HL-60/S4 (cell line): ENCODE data around the gene TRMT10B.
"Not testable (repeated sequence)": the region's sequence is repeated elsewhere in the genome, so short reads cannot be mapped to it uniquely, and the experiment has no call there.

Source experiments
- in situ Hi-C: fragments of 300-500 bp; cut with MboI; formaldehyde crosslinking; loops from 2 replicates; pipeline ENCODE4 v1.14.3; 2022; ENCODE audit warnings: low sequenced_read_pairs

The TRMT10B gene

DNA sequence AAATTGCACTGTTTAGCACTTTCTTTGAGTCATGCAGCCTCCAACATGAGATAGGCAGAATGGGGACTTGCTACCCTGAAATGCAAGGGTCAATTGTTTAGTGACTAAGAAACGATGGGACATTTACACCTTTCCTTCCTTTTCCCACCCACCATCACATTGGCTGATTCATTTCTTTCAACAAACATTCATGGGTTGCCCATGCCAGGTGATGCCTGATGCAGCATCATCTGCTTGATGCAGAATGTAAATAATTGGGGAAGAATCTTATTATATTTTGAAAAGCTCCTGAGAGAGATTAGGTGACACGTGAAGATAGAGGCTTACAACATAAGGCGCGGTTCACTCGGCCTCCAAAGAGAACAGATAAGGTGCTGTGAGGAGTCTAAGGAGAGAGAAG is 4.5 kb upstream of the TRMT10B start:
- in situ Hi-C loops = loop anchor here (25.0 kb wide), 1 partner anchor 613 kb away; no protein-coding TSS in a partner anchor

DNA sequence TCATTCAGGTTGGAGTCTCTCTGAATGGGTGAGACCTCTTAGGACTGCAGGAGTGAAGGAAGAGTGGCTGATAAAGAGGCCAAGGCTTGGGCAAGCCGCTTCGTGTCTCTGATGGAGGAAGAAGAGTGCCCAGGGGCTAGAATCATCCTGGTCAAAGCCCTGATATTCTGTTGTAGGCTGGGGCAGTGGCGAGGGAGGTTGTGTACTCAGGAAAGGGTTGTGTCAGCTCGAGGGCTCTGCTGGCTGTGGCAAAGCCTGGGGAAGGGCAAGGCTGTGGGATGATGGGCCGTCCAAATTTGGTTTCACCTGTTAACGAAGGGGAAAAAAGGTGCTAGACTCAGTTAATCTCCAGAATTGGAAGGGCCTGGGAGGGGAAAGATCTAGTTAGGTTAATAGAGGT is 2.4 kb upstream of the TRMT10B start:
- in situ Hi-C loops = loop anchor here (10.0 kb wide), 1 partner anchor 64 kb away; no protein-coding TSS in a partner anchor

DNA sequence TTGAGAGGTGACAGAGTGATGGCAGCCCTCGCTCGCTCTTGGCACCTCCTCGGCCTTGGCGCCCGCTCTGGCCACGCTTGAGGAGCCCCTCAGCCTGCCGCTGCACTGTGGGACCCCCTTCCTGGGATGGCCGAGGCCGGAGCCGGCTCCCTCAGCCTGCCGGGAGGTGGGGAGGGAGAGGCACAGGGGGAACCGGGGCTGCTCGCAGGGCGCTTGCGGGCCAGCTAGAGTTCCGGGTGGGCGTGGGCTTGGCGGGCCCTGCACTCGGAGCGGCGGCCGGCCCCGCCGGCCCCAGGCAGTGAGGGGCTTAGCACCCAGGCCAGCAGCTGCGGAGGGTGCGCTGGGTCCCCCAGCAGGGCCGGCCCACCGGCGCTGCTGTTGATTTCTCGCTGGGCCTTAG is 1.9 kb upstream of the TRMT10B start:
- in situ Hi-C loops = loop anchor here (10.0 kb wide), 1 partner anchor 63 kb away; no protein-coding TSS in a partner anchor

DNA sequence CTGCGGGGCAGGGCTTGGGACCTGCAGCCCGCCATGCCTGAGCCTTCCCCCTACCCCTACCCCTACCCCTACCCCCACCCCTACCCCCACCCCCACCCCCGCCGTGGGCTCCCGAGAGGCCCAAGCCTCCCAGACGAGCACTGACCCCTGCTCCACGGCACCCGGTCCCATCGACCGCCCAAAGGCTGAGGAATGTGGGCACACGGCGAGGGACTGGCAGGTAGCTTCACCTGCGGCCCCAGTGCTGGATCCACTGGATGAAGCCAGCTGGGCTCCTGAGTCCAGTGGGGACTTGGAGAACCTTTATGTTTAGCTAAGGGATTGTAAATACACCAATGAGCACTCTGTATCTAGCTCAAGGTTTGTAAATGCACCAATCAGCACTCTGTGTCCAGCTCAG is 1.5 kb upstream of the TRMT10B start:
- in situ Hi-C loops = loop anchor here (10.0 kb wide), 1 partner anchor 63 kb away; no protein-coding TSS in a partner anchor

DNA sequence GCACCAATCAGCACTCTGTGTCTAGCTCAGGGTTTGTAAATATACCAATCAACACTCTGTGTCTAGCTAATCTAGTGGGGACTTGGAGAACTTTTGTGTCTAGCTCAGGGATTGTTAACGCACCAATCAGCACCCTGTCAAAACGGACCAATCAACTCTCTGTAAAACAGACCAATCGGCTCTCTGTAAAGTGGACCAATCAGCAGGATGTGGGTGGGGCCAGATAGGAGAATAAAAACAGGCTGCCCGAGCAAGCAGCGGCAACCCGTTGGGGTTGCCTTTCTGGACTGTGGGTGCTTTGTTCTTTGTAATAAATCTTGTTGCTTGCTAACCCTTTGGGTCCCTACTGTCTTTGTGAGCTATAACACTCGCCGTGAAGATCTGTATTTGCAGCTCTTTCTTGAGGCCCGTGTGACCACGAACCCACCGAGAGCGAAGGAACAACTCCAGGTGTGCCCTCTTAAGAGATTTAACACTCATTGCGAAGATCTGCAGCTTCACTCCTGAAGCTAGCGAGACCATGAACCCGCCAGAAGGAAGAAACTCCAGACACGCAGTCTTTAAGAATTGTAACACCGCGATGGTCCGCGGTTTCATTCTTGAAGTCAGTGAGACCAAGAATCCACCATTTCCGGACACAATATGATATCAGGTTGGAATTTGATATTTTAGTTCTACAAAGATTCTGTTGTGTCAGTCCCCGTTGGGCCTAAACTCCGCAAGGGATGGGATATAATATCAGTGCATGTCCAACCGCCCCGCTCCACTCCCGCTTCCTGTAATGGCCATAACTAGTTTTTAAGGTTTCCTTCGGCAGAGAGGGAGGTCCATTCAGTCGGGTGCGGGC is 740 bp upstream of the TRMT10B start:
- in situ Hi-C loops = loop anchor here (10.0 kb wide), 1 partner anchor 62 kb away; no protein-coding TSS in a partner anchor

DNA sequence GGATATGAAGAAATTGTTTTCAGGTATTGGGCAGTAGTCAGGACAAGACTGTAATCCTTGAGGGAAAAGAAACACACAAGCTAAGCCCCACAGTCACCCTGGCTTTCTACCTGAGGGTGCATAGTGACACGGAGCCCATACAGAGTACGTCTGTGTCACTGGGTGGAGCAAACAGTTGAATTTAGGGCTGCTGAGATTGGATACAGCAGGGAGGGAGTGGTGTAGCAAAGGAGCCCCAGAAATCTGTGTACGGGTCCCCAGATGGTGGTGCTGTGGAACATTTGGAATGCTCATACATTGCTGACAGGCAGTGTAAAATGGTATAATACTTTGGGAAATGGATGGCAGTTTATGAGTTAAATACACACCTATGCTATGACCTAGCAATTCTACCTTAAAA is 5.1 kb downstream of the TRMT10B start:
- in situ Hi-C loops = loop anchor here (10.0 kb wide), 1 partner anchor 56 kb away; no protein-coding TSS in a partner anchor

DNA sequence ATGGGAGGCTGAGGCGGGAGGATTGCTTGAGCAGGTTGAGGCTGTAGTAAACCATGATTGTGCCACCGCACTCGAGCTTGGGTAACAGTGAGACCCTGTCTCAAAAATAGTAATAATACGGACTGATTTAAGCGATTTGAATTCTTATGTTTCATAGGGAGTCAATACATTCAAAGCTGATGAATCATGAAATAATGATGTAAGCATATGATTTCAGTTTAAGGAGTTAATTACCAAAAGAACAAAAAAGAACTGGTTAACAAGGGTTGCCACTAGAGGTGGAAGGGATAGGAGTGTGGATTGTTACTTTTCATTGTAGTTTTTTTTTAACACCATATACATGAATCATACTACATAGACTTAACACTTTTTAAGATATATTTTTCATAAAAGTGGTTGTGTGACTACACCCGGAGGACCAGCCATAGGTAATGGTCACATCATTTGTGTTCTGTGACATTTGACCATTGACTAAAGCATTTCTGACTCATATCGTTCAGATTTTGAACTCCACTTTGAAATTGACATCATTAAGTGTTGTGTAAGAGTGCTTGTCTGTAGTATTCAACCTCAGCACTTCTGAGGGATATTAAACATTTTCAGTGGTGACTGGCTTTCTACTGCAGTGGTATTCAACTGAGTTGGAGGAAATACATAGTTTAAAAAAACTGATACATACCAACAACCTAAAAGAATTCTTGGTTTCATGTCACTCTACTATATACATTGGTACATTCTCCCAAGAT is 7.0 kb downstream of the TRMT10B start:
- in situ Hi-C loops = no loop called here

DNA sequence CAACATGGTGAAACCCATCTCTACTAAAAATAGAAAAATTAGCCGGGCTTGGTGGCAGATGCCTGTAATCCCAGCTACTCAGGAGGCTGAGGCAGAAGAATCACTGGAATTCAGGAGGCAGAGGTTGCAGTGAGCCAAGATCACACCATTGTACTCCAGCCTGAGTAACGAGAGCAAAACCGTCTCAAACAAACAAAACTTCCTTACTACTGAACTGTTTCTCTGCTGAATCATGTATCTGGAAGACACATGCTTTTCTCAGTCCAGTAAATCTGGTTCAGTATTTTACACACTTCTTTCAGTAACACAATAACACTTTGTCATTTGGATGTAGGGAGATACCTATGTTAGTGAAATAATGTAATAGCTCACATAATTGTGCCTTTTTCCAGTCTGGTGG is 7.9 kb downstream of the TRMT10B start:
- in situ Hi-C loops = no loop called here

DNA sequence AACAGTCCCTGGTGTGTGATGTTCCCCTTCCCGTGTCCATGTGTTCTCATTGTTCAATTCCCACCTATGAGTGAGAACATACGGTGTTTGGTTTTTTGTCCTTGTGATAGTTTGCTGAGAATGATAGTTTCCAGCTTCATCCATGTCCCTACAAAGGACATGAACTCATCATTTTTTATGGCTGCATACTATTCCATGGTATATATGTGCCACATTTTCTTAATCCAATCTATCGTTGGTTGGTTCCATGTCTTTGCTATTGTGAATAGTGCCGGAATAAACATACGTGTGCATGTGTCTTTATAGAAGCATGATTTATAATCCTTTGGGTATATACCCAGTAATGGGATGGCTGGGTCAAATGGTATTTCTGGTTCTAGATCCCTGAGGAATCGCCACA is 11.7 kb downstream of the TRMT10B start:
- in situ Hi-C loops = not testable (repeated sequence)

DNA sequence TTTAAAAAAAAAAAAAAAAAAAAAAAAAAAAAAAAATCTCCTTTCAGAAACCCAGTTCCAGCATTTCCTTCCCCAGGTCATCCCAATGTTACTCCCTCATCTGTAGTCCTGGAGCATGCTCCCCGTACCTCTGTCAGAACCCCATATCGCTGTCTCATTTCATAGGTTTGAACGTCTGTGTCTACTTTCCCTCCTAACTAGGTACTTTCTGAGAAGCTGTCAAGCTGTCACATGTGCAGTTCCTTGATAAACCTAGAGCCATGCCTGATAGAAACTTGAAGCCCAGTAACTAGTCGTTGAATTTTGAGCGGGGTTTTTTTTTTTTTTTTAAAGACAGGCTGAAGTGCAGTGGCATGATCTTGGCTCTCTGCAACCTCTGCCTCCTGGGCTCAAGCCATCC is 15.7 kb downstream of the TRMT10B start:
- in situ Hi-C loops = no loop called here

DNA sequence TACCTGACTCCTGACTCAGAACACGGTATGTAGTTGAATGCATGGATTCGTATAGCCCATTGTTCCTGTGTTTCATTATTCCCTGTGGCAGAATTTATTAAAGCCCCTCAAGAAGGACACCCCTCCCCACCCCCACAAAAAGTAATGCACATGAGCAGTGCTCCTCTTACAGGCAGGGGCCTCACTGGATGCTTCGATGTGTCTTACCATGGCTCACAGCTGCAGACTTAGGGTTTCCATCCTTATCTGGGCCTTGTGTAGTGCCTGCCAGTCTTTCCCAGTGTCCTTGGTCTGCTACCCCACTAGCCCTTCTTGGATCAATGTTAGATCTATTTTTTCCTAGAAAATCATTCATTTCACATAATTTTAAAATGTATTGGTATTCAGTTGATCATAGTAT is 16.4 kb downstream of the TRMT10B start:
- in situ Hi-C loops = no loop called here

DNA sequence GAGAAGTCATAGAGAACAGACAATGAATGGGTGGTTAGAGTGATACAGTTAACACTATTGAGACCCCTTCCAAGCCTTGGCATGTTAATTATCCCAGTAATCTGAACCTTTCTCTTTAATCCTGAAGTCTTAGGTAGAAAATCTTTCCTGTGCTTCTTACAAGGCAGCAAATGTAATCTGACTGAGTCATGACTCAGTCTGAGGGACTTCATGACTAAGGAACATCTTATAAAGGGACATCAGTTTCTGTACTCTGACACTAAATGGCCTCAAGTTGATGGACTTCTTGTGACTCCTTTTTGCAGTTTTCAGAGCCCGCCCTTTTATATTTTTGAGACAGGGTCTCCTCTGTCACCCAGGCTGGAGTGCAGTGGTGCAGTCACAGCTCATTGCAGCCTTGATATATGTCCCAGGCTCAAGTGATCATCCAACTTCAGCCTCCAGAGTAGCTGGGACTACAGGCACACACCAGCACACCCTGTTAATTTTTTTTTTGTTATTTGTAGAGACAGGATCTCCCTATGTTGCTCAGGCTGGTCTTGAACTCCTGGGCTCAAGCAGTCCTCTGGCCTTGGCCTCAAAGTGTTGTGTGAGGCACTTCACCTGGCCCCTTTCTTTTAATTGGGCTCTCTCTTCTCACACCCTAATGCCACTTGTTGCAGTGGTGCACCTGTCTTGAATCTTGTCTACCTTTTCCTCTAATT is 21.8 kb downstream of the TRMT10B start:
- in situ Hi-C loops = no loop called here

DNA sequence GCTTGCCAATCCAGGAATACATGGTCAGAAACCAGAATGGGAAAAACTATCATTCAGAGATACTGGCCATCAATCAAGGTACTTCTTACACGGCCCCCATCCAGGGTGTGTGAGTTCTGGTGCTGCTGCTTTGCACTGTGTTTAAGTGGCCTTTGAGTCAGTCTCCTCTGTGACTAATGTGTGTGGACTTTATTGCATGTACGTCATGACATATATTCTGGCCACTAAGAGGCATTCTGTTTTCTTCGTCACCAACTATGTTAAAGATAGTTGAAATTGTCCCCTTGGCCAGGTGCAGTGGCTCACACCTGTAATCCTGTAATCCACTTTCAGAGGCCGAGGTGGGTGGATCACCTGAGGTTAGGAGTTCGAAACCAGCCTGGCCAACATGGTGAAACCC is 22.7 kb downstream of the TRMT10B start:
- in situ Hi-C loops = no loop called here

DNA sequence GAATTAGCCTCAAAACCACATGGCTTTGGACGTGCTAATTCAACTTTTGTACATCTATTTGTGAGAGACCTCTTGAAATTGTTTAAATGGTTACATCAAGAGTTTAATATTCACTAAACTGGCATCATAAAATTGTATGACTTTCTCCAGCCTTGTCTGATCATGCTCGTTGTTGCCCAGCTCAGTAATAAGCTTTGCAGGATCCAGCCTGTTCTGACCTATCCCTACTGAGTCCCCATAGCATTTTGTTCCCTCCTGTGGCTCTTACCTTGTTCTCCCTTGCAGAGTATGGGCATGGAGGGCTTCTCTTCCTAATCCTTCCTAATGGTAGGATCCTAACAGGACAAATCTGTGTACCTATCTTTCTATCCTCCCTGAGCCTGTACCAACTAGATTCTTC is 24.9 kb downstream of the TRMT10B start:
- in situ Hi-C loops = no loop called here

DNA sequence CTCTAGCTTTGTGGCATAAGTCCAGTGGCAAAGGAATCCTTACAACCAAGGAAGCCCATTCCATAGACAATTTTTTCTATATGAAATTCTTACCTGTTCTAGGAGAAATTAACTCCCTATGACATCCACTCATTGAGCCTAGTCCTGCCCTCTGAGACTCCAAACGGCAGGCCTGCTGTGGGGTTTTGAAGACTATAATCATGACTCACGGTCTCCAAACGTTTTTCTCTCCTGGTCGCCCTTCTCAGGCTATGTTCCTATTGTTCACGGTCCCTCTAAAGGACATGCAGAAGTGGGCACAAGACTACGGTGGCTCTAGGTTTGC is 30.6 kb downstream of the TRMT10B start:
- in situ Hi-C loops = no loop called here

DNA sequence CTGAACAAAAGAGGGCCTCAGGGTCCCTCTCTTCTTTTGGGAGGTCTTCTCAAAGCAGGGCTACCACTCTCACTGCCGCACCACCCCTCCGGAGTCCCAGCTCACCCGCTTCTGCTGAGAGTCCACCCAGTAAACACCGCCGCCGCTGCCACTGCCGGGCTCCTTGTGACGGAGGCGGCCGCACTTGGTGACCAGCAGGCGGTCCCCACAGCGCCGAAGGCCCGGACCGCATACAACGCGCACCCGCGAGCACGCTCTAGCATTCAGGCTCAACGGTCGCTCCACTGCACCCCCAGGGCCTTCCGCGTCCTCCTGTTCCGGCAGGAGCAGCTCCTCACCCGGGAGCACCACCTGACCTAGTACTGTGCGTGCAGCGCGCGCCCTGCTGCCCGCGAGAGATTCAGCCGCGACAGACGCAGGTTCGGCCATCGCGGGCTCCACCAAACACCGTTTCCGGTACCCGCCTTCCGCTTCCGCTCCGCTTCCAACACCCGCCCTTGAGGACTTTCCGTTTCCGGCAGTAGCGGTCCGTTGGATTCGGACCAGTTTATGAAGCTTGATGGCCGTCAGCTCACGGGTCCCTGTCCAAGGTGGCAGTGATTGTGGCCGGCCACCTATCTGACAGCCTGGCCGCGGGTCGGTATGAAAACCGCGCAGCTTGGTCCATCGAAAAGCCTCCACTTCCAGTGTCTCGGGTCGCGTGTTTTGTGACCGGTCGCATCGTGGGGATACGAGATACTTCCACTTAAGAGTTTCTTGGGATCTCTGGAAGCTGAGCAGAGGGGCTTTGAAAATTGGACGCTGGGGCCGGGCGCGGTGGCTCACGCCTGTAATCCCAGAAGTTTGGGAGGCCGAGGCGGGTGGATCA is 31.2 kb downstream of the TRMT10B start, which contains the start of gene EXOSC3:
Gene EXOSC3, minus strand, starts transcription at position 449 of the 868 bp plus-strand sequence. Its CDS starts 20 bp downstream, at position 429.
- in situ Hi-C loops = no loop called here

DNA sequence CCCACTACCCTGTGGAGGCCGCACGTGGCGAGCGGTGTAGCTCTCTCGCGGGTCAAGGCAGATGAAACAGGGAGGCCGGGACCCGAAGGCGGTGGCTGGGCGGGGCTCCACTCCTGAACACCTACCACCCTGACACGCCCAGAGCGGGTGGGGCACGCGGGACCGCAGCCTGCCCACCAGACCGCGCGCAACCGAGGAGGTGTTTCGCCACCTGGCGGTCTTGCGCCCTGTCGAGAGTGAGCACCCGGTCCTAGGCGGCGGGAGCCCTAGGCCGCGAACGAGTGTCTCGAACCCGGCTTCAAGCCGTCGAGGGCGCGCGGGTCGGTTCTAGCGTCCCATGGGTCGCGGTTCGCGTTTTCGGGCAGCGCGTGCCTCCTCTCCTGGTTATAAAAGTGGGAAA is 33.5 kb downstream of the TRMT10B start:
- in situ Hi-C loops = no loop called here

DNA sequence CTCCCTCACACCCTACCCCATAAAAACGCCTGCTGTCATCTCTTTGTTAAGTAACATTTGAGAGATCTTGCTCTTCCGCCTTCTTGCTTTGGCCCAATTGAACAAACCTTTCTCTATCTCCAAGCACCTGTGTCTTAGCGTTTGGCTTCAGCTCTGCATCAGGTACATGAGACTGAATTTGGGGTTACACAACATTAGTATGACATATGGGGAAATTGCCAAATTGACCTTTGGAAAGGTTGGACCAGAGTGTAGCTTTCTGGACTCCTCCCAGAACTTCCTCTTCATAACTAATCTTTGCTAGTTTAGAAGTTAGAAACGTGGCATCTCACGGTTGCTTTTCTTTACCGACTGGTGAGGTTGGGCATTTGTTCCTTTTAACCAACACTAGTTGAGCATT is 34.7 kb downstream of the TRMT10B start:
- in situ Hi-C loops = no loop called here

DNA sequence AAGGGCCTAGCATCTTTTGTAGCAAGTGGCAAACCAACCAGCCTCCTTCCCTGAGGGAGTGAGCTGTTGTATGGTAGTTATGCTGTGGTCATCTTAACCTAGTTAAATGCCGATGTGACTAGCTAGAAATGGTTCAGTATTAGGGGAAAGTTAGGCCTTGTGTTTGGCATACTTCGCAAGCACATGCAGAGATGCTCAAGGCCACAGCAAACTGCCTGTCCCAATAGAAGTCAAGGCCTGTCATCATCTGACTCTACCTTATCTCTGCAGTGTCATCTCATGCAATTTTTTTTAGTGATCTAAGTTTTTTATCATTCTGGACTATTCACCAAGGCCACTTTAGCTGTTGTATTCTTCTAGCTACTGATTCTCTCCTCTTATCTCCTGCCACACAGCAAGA is 36.5 kb downstream of the TRMT10B start:
- in situ Hi-C loops = no loop called here

DNA sequence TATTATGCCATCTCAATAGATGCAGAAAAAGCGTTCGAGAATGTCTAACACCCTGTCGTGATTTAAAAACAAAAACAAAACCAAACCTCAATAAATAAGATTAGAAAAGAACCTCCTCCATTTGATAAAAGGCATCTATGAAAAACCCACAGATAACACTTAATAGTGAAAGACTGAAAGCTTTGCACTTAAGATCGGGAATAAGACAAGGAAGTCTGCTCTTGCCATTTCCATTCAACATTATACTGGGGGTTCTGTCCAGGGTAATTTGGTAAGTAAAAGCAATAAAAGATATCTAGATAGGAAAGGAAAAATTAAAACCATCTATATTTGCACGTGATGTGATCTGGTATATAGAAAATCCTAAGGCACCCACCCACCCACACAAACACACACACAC is 38.5 kb downstream of the TRMT10B start:
- in situ Hi-C loops = no loop called here
